ENCODE measurements around the gene GALNT5. TPM values are rescaled to one million over a fixed set of nuclear protein-coding genes. Genes with fewer than 3 reads are reported as not detected.

Gene GALNT5
- total RNA-seq, 1 donor, result 56.5 TPM

DNA sequence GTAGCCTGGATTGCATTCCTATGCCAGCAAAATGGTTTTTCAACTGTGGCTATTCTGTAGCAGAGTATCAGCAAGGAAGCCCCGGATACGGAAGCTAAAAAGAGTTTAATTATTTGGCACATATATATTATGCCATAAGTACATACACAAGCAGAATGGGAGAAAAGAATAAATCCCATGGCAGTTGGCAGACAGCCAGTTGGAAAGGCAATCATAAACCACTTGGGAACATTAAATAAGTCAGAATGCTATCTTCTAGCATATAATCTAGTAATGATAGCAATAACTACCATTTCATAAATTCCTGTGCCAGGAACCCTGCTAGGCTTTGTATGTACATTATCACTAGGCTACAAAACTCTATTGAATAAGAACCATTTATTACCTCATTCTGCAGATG is 26.0 kb downstream of the GALNT5 start:
- Histone ChIP-seq H3K4me2 (ENCODE audit: insufficient read depth, low read length) (no peak overlapping the region), H3K36me3 (ENCODE audit: insufficient read depth, low read length) (peaks cover 41% of the 10 kb centered on the region), H3K4me3 (ENCODE audit: insufficient read depth, low read length) (no peak overlapping the region), H3K27ac (ENCODE audit: low read depth, low read length) (no peak overlapping the region), H3K27me3 (ENCODE audit: insufficient read depth, low read length) (no peaks in the 10 kb centered on the region), H2AFZ (ENCODE audit: low read length) (no peak overlapping the region), H3K4me1 (ENCODE audit: insufficient read depth, low read length) (no peaks in the 10 kb centered on the region), H4K20me1 (ENCODE audit: insufficient read depth, low read length) (peaks cover 7% of the 10 kb centered on the region), H3K9me3 (ENCODE audit: low read depth, low read length) (no peaks in the 10 kb centered on the region), H3K79me2 (ENCODE audit: insufficient read depth, low read length) (peaks cover 25% of the 10 kb centered on the region)
- DNase-seq (ENCODE audit: insufficient read length, low spot score, missing footprints), result no peak
- TF ChIP-seq CTCF (IDR thresholded peaks at IDR 0.05; ENCODE audit: extremely low read depth, low read depth, low read length), result no peak

DNA sequence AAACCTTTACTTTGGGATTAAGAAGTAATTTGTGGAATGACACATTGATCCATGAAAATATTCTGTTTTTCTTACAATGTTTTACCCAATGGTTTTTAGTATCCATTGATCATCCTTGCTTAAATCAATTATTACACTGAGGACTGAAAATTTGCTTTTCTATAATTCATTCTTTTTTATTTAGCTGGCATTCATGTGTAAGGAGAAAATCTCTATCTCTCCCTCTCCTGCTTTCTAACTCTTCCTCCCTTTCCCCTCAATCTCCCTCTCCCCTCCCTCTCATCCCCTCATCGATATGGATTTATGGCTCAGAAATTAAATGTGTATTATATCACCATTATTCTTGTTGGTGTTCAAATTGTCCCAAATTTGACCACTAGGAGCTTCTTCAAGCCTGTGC is 29.7 kb downstream of the GALNT5 start:
- Histone ChIP-seq H3K27ac (ENCODE audit: low read depth, low read length) (no peak overlapping the region), H3K36me3 (ENCODE audit: insufficient read depth, low read length) (peaks cover 41% of the 10 kb centered on the region), H2AFZ (ENCODE audit: low read length) (no peak overlapping the region), H3K9me3 (ENCODE audit: low read depth, low read length) (no peaks in the 10 kb centered on the region), H3K4me3 (ENCODE audit: insufficient read depth, low read length) (no peak overlapping the region), H3K79me2 (ENCODE audit: insufficient read depth, low read length) (peaks cover 8% of the 10 kb centered on the region), H3K4me2 (ENCODE audit: insufficient read depth, low read length) (no peak overlapping the region), H3K4me1 (ENCODE audit: insufficient read depth, low read length) (peaks cover 3% of the 10 kb centered on the region), H4K20me1 (ENCODE audit: insufficient read depth, low read length) (peaks cover 7% of the 10 kb centered on the region), H3K27me3 (ENCODE audit: insufficient read depth, low read length) (no peaks in the 10 kb centered on the region)
- TF ChIP-seq CTCF (IDR thresholded peaks at IDR 0.05; ENCODE audit: extremely low read depth, low read depth, low read length), result no peak
- no peak for DNase-seq (ENCODE audit: insufficient read length, low spot score, missing footprints)

DNA sequence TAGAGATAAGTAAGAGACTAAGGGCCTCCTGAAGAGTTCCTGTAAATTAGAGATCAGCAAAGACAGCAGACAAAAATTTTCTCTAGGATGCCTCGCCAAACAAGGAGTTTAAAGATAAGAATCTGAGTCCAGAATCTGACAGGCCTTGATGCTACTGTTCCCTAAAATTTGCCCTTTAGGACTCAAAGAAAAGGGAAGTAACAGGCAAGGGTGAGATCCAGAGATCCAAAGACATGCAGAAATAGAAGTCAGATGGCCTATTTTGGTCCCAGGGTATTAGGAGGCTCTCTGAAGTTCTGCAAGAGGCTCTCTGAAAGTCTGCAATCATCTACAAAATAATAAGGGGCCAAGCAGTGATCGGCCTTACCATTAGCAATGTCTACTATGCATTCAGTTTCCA is 33.0 kb downstream of the GALNT5 start:
- H3K4me2 ChIP-seq (ENCODE audit: insufficient read depth, low read length), result no peak overlapping the region
- peaks cover 25% of the 10 kb centered on the region for H3K36me3 ChIP-seq (ENCODE audit: insufficient read depth, low read length)
- H3K27me3 ChIP-seq (ENCODE audit: insufficient read depth, low read length), result no peaks in the 10 kb centered on the region
- no peak for DNase-seq (ENCODE audit: insufficient read length, low spot score, missing footprints)
- no peak overlapping the region for H2AFZ ChIP-seq (ENCODE audit: low read length)
- H3K4me3 ChIP-seq (ENCODE audit: insufficient read depth, low read length), result no peak overlapping the region
- H3K27ac ChIP-seq (ENCODE audit: low read depth, low read length), result no peak overlapping the region
- no peaks in the 10 kb centered on the region for H4K20me1 ChIP-seq (ENCODE audit: insufficient read depth, low read length)
- no peak for TF ChIP-seq CTCF (IDR thresholded peaks at IDR 0.05; ENCODE audit: extremely low read depth, low read depth, low read length)
- H3K9me3 ChIP-seq (ENCODE audit: low read depth, low read length), result no peaks in the 10 kb centered on the region
- peaks cover 3% of the 10 kb centered on the region for H3K4me1 ChIP-seq (ENCODE audit: insufficient read depth, low read length)
- H3K79me2 ChIP-seq (ENCODE audit: insufficient read depth, low read length), result no peaks in the 10 kb centered on the region

DNA sequence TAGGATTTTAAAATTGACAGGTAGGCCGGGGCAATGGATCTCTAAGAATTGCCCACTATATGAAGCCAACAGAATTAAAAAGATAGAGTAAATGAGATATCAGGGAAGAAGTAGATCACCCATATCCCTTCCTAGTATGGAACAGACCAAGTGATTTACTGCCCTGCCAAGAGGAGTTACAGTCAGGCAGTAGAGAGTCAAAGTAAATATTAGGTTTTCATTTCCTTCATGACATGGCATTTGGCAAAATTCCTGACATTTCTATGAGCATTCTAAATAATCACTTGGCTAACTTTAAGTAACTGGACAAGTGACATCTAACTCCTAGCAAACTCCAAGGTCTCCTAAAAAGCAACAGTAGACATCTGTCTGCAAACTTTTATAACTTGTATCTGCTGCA is 33.5 kb downstream of the GALNT5 start:
- H4K20me1 ChIP-seq (ENCODE audit: insufficient read depth, low read length), result no peaks in the 10 kb centered on the region
- no peak for DNase-seq (ENCODE audit: insufficient read length, low spot score, missing footprints)
- peaks cover 3% of the 10 kb centered on the region for H3K4me1 ChIP-seq (ENCODE audit: insufficient read depth, low read length)
- no peaks in the 10 kb centered on the region for H3K79me2 ChIP-seq (ENCODE audit: insufficient read depth, low read length)
- H3K9me3 ChIP-seq (ENCODE audit: low read depth, low read length), result no peaks in the 10 kb centered on the region
- H3K36me3 ChIP-seq (ENCODE audit: insufficient read depth, low read length), result peaks cover 28% of the 10 kb centered on the region
- no peak overlapping the region for H3K4me2 ChIP-seq (ENCODE audit: insufficient read depth, low read length)
- no peaks in the 10 kb centered on the region for H3K27me3 ChIP-seq (ENCODE audit: insufficient read depth, low read length)
- no peak overlapping the region for H3K27ac ChIP-seq (ENCODE audit: low read depth, low read length)
- H3K4me3 ChIP-seq (ENCODE audit: insufficient read depth, low read length), result no peak overlapping the region
- no peak overlapping the region for H2AFZ ChIP-seq (ENCODE audit: low read length)
- no peak for TF ChIP-seq CTCF (IDR thresholded peaks at IDR 0.05; ENCODE audit: extremely low read depth, low read depth, low read length)

Data from osteoblast (primary cell).